ENCODE results near the gene SLC9A8.
"Not testable (repeated sequence)": the region's sequence is repeated elsewhere in the genome, so short reads cannot be mapped to it uniquely, and the experiment has no call there.

The SLC9A8 gene

GRCh38 chr20:49882171-49882970 lies 69.7 kb downstream of the SLC9A8 start:
- DNase-seq, result no peak

GRCh38 chr20:49883246-49883802 lies 70.7 kb downstream of the SLC9A8 start:
- DNase-seq, result no peak

- no peak for DNase-seq
Measured at GRCh38 chr20:49885558-49886332, 73.1 kb downstream of the SLC9A8 start.

DNA sequence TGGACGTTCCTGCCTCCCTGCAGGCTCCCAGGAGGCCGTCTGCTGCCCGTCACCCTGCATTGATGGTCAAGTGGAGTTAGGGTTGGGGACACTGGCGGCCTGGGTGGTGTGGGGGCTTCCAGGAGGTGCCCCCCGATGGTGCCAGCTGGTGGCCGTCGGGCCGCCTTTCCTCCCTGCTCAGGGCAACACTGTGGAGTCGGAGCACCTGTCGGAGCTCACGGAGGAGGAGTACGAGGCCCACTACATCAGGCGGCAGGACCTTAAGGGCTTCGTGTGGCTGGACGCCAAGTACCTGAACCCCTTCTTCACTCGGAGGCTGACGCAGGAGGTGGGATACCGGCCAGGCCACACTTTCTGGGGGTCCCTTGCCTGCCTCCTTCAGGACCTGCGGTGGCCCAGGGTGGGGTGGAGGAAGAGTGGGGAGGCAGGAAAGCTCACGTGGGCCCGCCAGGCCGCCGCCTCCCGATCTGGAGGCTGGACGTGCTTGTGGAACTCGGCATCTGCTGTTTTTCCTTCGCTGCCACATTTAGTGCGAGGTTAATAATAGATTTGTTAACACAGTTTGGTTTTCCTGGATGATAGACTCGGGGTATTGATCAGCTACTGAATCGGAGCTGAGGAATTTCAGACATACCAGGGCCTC lies 74.1 kb downstream of the SLC9A8 start:
- DNase-seq, result no peak

- DNase-seq, result no peak
Measured at GRCh38 chr20:49887251-49888211, 74.9 kb downstream of the SLC9A8 start.

GRCh38 chr20:49888212-49889000 lies 75.8 kb downstream of the SLC9A8 start:
- peak; percentile 31 for DNase-seq

DNA sequence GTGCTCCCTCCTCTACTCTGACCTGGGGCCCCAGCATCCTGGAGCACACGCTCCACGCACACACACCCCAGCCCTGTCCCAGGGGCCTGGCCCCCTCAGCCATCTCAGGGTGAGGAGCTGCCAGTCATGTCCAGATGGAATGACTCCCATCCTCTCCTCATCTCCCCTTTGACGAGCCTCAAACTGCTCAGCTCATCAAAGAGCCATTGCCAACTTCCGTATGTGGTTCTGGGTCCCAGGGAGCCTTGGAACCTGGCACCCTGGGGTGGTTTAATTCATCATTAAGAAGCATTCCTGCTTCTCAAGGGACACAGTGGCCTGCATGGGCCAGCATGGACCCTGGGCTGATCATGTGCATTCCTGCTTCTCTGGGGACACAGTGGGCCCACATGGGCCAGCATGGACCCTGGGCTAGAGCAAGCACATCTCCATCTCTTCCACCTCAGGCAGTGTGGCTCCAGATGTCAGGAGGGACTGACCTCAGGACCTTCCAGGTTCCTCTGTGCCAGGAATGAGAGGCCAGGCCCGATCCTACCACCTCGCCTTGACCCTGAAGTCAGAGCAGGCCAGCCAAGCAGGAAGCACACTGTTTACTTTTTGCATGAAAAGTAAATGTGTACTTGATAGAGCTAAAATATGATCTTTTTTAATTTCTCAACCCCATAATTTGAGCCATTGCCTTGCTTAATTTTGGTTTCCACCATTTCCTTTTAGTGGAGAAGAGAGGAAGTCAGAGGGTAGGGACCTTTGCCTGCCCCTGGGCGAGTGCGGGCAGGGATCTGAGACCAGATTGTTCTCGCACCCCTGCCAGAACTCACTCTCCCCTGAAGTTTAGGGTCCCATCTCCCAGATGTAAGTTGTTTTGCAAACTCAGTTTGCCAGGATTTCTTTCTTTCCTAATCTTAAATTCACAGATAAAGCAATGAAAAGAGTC lies 76.6 kb downstream of the SLC9A8 start:
- no peak for DNase-seq

DNA sequence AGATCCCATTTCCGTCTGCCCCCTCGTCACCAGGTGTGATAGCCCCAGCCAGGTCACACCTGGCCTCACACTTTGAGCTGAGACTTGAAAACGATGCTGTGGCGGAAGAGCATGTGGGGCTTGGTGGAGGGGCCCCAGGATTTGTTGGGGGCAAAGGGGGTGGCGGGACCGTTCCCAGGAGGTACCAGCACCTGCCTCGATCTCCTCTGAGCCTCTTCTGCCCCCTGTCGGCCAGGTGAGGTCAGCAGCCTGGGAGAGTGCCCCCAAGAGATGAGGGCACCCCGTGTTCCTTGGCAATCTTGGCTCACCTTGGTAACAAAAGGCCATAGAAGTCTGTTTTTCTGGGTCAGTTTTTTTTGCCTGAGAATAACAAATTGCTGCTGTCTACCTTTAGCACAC lies 77.3 kb downstream of the SLC9A8 start:
- DNase-seq, result no peak

- DNase-seq, result no peak
Measured at GRCh38 chr20:49890471-49891361, 78.1 kb downstream of the SLC9A8 start.

DNA sequence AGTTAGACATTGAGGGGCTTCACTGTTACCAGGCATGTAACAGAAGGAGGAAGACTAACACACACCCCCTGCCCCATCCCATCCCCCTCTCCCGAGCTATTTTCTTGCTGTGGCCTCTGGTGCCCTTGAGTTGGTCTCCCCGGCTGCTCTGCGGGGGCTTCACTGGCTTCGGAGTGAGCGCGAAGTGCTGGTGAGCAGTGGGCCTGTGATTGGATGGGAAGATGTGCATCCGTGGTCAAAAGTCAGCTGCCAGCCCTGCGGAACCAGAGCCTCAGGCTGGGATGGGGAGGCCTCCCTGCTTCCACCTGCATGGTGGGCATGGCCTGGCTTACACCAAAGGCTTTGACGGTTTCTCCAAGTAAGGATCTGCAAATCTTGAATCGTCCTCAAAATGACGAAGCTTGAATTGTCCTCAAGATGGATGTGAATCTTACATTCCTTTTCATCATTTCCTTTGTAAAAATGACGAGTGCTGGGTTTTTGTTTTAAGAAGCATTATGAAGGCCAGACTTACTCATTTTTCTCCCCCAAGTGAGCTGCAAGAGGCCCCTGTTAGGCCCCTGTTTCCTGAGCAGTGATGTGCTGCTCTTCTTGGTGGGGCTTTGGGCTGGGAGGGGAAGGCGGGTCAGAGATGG lies 79.0 kb downstream of the SLC9A8 start:
- no peak for DNase-seq

DNA sequence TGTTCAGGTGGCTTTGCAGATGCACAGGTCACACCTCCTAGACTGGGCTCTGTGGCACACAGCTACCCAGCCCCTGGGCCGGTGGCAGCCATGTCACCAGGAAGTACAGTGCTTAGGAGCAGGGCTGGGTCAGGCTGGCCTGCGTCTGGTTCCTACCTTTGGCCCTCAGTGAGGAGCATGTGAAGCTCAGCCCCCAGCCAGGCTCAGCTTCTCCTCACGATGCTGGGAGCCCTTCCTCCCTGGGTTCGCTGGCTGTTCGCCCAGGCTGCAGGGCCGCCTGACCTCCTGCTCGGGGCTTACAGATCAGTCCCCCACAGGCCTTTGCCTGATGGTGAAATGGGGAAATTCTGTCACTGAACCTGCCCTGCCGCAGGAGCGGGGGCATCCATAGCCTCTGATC lies 79.6 kb downstream of the SLC9A8 start:
- DNase-seq, result no peak

DNA sequence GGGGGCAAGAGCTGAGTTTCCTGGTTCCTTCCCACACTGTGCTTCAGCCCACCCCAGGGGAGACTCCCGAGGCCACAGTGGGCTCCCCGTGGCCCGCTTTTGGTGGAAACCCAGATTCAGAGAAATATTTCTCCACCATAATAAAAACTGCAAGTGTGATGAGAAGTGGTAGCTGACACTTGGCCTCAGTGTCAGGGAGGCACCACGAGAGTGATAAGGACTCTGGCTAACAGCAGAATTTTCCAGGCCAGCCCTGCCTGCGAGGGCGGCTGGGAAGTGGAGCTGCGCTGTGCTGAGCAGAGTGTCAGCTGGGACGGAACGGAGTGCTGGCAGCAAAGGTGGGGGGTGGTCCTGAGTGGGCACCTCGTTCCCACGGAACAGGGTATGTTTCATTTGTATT lies 80.2 kb downstream of the SLC9A8 start:
- DNase-seq, result no peak

DNA sequence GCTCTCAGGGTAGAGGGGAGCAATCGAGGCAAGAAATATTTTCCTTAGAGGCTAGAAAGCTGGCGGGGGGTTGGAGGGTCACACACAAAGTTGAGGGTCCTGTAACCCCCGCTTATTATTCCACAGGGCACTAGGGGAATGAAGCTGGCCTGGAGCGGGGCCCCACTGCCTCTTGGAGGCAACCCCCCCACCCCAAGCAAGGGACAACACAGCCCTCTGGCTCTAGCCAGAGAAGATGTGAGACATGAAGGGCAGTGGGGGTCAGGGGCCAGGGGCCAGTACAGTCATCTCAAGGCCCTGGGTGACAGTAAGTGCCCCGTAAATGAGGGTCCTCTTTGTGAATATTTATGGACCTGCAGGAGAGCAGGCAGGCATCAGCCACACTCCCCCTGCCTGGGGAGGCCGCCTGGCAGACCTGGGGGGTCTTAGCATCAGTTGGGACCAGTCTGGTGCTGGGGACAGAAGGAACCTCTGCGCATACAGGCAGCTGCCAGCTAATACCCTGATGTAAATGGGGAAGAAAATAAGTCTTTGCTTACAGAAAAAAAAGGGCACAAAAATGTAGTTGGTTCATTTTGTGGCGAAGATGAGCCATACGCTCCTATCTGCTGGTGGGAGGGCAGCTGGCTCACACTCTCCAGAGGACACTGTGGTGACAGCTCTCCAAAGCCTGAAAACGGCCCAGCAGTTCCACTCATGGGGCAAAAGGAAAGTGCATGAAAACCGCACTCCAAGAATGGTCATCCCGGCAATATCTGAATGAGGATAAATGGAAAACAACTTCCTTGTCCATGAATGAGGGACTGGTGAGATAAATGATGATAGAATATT lies 80.8 kb downstream of the SLC9A8 start:
- DNase-seq, result no peak

- DNase-seq, result no peak
Measured at GRCh38 chr20:49894073-49894470, 81.4 kb downstream of the SLC9A8 start.

- DNase-seq, result not testable (repeated sequence)
Measured at GRCh38 chr20:49895474-49896093, 83.0 kb downstream of the SLC9A8 start.

- DNase-seq, result no peak
Measured at GRCh38 chr20:49896204-49896603, 83.6 kb downstream of the SLC9A8 start.
